Measurements from ENCODE around the gene MS4A12. TPM values are rescaled to one million over a fixed set of nuclear protein-coding genes. Genes with fewer than 3 reads are reported as not detected.

MS4A12 gene
- total and polyA plus RNA-seq, 2 of the 13 experiments (the other 11 are each of a cell fraction or from before 2014, with no cell fraction given): not detected

GRCh38 chr11:60502221-60502775, 9.7 kb downstream of the MS4A12 start (continued):
- no peak for TF ChIP-seq ZNF589 (CRISPR knock-in tag; conservative IDR thresholded peaks at IDR 0.05)

DNA sequence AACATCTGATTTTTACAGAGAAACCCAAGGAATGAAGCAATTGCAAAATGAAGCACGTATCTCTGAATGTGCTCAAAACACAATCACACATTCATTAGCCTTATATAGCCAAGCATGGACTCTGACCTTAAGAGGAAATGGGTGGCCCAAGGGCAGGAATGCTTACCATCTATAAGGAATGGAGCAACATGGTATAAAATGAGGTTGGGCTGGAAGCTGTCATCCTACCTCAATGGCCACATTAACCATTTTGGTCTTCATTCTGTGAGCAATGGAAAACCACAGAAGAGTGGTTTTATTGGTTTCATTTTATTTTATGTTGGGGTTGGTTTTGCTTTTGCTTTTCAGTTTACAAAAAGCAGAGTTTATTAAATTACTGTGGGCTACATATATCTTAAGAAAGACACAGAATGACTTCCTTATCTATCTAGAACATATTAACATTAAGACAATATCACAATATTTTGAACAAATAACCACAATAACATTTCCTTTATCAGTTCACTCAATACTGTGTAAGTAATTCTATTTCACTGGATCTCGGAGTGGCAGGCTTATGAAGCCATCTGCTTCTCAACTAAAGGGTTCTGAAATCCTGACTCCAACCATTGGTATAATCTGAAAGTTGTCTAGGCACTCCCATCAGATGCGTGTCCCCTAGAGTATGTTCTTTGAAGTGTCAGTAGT, 11.8 kb downstream of the MS4A12 start:
- TF ChIP-seq NR2F6 (IDR thresholded peaks at IDR 0.05) (no peak), NR2F6 (CRISPR knock-in tag; IDR thresholded peaks at IDR 0.05) (no peak), MXI1 (IDR thresholded peaks at IDR 0.05; ENCODE audit: borderline replicate concordance, low read depth, low read length) (no peak), GRHL1 (CRISPR knock-in tag; conservative IDR thresholded peaks at IDR 0.05) (no peak), ZNF567 (CRISPR knock-in tag; IDR thresholded peaks at IDR 0.05; ENCODE audit: borderline replicate concordance) (no peak), ARID5B (CRISPR knock-in tag; IDR thresholded peaks at IDR 0.05) (no peak), ATF7-NPFF (CRISPR knock-in tag; IDR thresholded peaks at IDR 0.05; ENCODE audit: low read depth) (no peak), SNRNP70 (IDR thresholded peaks at IDR 0.05; ENCODE audit: low read depth, low read length) (no peak), ZNF501 (CRISPR knock-in tag; IDR thresholded peaks at IDR 0.05) (no peak), ZBTB38 (CRISPR knock-in tag; IDR thresholded peaks at IDR 0.05) (no peak), EHMT2 (IDR thresholded peaks at IDR 0.05; ENCODE audit: borderline replicate concordance, low read depth, low read length) (no peak)
- TF ChIP-seq, protein P1, sequence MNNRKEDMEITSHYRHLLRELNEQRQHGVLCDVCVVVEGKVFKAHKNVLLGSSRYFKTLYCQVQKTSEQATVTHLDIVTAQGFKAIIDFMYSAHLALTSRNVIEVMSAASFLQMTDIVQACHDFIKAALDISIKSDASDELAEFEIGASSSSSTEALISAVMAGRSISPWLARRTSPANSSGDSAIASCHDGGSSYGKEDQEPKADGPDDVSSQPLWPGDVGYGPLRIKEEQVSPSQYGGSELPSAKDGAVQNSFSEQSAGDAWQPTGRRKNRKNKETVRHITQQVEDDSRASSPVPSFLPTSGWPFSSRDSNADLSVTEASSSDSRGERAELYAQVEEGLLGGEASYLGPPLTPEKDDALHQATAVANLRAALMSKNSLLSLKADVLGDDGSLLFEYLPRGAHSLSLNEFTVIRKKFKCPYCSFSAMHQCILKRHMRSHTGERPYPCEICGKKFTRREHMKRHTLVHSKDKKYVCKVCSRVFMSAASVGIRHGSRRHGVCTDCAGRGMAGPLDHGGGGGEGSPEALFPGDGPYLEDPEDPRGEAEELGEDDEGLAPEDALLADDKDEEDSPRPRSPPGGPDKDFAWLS (CRISPR knock-in tag; IDR thresholded peaks at IDR 0.05; ENCODE audit: borderline replicate concordance): no peak
- Histone ChIP-seq H4K20me1 (ENCODE audit: insufficient read depth, low read length) (no peaks in the 10 kb centered on the region), H3K27ac (ENCODE audit: extremely low read length, insufficient read depth, low read length) (no peak overlapping the region), H3K4me2 (ENCODE audit: low read depth, low read length) (no peak overlapping the region), H3K79me2 (ENCODE audit: insufficient read depth, low read length) (no peaks in the 10 kb centered on the region), H2AFZ (ENCODE audit: low read length) (no peak overlapping the region), H3K4me3 (replicated peaks in 1 of 3; ENCODE audit: insufficient read depth in 1 of 3, low read depth in 2 of 3, low read length in 3 of 3) (no peak overlapping the region), H3K36me3 (replicated peaks in 1 of 2; ENCODE audit: control insufficient read depth in 1 of 2, insufficient read depth in 2 of 2, low read length in 2 of 2) (no peaks in the 10 kb centered on the region), H3K9ac (ENCODE audit: insufficient read depth, low read depth, low read length) (no peak overlapping the region), H3K4me1 (ENCODE audit: insufficient read depth, low read length) (no peaks in the 10 kb centered on the region), H3K27me3 (ENCODE audit: control insufficient read depth in 1 of 2, insufficient read depth in 2 of 2, low read length in 2 of 2) (no peaks in the 10 kb centered on the region), H3K9me3 (ENCODE audit: low read length) (no peaks in the 10 kb centered on the region; the same call in 1 of the 2 replicates)
- no TSS peak for BruUV-seq (replicated peaks)
- ChIA-PET CTCF (ENCODE audit: low intra/inter-chr PET ratio, low total read pairs) (no interaction called here), POLR2A (no interaction called here)
- in situ Hi-C loops (cut with HindIII; ENCODE audit: extremely low pct_ligation_motif_present, low pct_unique_long_range_greater_than_20kb): no loop called here
- FAIRE-seq (no peak), DNase-seq (ENCODE audit: low spot score) (no peak), ATAC-seq (no peak)
- intact Hi-C loops (cut with micrococcal nuclease; ENCODE audit: unreplicated experiment): no loop called here
- WGBS (ENCODE audit: low lambda C conversion rate): 0% methylated on average over 3 of the region's 3 CpGs

All from HepG2 (cell line).